Lower leg skin (tissue), 4 donors: ENCODE results near the gene GPC1. TPM values are rescaled to one million over a fixed set of nuclear protein-coding genes. Genes with fewer than 3 reads are reported as not detected.

Experiments
- DNase-seq, 2 donors: peaks; one replicate each; pipeline ENCODE4 v3.0.0-alpha.2; 2019; ENCODE audit warnings: low spot score in 2 of 2
- H3K4me3 ChIP-seq: fragments of 200-600 bp; sonication (generic); 2 replicates; pipeline ENCODE4 v1.5.1; 2017; ENCODE audit warnings: mild to moderate bottlenecking, low read depth; ENCODE audit not compliant: poor library complexity, severe bottlenecking
- POLR2A ChIP-seq, 2 donors: fragments of 450-650 bp; IDR thresholded peaks; one replicate each; pipeline ENCODE4 v1.6.1; 2016 to 2017; ENCODE audit warnings: antibody characterized with exemption in 2 of 2, mild to moderate bottlenecking in 1 of 2, moderate library complexity in 1 of 2
- WGBS, 2 donors: methylation state at CpG; one replicate each; pipeline ENCODE4 v1.1.5; 2018; 5-methylcytosine and 5-hydroxymethylcytosine counted together
- intact Hi-C: fragments of 100-400 bp; cut with DNase I; formaldehyde crosslinking; loops from one replicate; pipeline ENCODE4 v1.15.0; 2023; ENCODE audit warnings: low total_unique reads
- total RNA-seq, 4 donors: library from RNA; depleted of rRNA; stranded (reverse); fragments of >200 nt; gene quantifications; one replicate each; pipeline ENCODE4 v1.1.0, GENCODE V29; 2016
- TF ChIP-seq, protein P1 (sequence below), 3 donors: fragments of 450-650 bp; IDR thresholded peaks; one replicate each; pipeline ENCODE4 v1.5.1; 2016; ENCODE audit warnings: antibody characterized with exemption in 3 of 3, mild to moderate bottlenecking in 3 of 3, moderate library complexity in 2 of 3

The GPC1 gene
- total RNA-seq, 4 donors from 2014 or later = 87.6 to 145 (median 114) TPM

GRCh38 chr2:240448387-240449274 is 13.2 kb downstream of the GPC1 start:
- no peak overlapping the region for H3K4me3 ChIP-seq
- 67 to 89% methylated on average over 7 to 16 of the region's 23 CpGs for WGBS, 2 donors
- DNase-seq = no peak
- intact Hi-C loops = no loop called here
- TF ChIP-seq POLR2A (IDR thresholded peaks at IDR 0.05) = no peak
- TF ChIP-seq, protein P1, sequence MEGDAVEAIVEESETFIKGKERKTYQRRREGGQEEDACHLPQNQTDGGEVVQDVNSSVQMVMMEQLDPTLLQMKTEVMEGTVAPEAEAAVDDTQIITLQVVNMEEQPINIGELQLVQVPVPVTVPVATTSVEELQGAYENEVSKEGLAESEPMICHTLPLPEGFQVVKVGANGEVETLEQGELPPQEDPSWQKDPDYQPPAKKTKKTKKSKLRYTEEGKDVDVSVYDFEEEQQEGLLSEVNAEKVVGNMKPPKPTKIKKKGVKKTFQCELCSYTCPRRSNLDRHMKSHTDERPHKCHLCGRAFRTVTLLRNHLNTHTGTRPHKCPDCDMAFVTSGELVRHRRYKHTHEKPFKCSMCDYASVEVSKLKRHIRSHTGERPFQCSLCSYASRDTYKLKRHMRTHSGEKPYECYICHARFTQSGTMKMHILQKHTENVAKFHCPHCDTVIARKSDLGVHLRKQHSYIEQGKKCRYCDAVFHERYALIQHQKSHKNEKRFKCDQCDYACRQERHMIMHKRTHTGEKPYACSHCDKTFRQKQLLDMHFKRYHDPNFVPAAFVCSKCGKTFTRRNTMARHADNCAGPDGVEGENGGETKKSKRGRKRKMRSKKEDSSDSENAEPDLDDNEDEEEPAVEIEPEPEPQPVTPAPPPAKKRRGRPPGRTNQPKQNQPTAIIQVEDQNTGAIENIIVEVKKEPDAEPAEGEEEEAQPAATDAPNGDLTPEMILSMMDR (IDR thresholded peaks at IDR 0.05) = no peak

DNA sequence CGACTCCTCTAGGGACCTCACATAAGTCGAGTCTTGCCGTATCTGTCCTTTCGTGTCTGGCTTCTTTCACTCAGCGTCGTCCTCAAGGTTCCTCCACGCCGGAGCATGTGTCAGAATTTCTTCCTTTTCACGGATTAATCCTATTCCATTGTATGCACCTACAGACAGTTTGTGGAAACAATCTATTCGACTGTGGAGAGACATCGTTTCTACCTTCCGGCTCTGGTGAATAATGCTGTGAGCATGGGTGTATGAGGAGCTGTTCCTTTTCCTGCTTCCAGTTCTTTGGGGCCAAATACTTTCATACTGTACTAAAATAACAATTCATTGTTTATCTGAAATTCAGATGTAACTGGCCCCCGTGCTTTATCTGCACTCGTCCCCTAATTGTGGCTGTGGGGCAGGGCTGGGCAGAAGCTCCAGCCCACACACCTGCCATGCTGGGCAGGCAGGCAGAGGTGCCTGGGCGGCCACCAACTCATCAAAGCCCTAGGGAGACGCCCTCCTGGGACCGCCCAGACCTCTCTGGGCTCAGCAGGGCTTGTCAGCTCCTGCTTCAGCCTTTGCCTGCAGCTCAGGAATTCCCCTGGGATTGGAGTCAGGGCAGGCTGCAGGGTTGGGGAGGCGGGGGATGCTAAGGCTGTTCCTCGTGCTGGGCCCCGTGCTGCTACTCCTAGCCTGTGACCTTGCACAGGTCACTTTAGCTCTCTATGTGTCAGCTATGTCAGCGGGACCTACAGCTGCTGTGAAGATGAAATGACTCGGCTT is 14.5 kb downstream of the GPC1 start:
- WGBS, 2 donors = 51 to 56% methylated on average over 22 of the region's 22 CpGs
- no peak overlapping the region for H3K4me3 ChIP-seq
- no peak for TF ChIP-seq POLR2A (IDR thresholded peaks at IDR 0.05)
- TF ChIP-seq, protein P1 (IDR thresholded peaks at IDR 0.05) = no peak
- no peak for DNase-seq
- intact Hi-C loops = no loop called here

DNA sequence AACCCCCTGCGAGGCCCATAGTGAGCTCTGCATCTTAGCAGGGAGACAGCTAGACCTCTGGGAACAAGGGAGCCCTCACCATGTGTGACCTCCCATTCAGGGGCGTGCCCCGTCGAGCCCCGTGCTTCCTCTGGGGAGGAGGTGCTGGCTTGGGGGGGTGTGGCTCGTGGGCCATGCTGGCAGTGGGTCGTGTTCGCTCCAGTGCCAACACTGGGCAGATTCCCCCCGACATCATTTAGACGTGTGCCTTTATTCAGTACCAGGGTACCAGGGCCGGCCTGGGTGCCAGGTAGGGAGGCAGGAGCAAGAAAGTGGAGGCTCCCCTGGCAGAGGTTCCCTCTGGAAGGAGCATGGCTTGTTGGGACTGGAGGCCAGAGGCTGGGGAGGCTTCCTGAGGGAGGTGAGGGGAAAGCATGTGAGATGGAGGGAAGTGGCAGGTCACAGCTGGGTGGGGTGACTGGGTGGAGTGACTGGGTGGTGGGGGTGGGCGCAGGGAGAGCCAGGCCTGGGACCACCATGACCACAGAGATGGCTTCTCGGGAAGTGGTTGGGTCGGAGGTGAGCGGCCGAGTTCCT is 15.2 kb downstream of the GPC1 start:
- no peak overlapping the region for H3K4me3 ChIP-seq
- no peak for TF ChIP-seq POLR2A (IDR thresholded peaks at IDR 0.05)
- TF ChIP-seq, protein P1 (IDR thresholded peaks at IDR 0.05) = no peak
- no peak for DNase-seq
- intact Hi-C loops = no loop called here
- WGBS, 2 donors = 38 to 44% methylated on average over 14 to 15 of the region's 16 CpGs

GRCh38 chr2:240451108-240451611 is 15.7 kb downstream of the GPC1 start:
- H3K4me3 ChIP-seq = no peak overlapping the region
- intact Hi-C loops = no loop called here
- 51 to 60% methylated on average over 12 to 13 of the region's 13 CpGs for WGBS, 2 donors
- DNase-seq = no peak
- no peak for TF ChIP-seq POLR2A (IDR thresholded peaks at IDR 0.05)
- TF ChIP-seq, protein P1 (IDR thresholded peaks at IDR 0.05) = no peak

DNA sequence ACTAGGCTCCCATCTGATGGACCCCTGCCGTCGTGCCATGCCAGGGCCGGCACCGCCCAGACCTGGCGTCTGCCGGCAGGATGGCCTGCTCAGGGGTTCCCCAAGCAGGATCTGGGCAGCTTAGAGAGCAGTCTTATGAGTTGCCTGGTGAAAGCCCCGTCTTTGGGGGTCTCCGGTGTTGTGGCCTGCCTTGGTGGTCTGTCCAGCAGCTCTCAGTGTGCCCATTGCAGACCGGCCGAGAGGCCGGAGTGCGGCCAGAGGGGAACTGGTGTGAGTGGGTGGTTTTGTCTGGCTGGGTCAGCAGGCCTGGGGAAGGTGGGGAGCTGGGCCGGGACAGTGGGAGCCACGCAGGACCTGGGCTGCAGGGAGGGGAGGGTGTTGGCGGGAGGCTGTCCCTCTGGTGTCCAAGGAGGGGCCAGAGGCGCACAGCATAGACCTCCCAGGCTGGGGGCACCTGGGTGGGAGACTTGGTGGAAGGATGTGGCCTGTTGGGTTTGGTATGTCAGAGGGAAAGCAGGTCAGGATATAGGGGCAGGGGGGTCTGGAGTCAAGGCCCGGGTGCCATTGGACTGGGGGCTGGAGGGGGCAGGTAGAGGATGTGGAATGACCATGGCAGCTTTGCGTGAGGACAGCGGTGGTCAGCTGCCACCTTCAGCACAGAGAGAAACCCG is 16.5 kb downstream of the GPC1 start:
- DNase-seq = no peak
- intact Hi-C loops = no loop called here

More for the DNA sequence above, 16.5 kb downstream of the GPC1 start:
- WGBS, 2 donors = 42 to 49% methylated on average over 14 to 16 of the region's 20 CpGs
- TF ChIP-seq, protein P1 (IDR thresholded peaks at IDR 0.05) = no peak
- TF ChIP-seq POLR2A (IDR thresholded peaks at IDR 0.05) = no peak
- no peak overlapping the region for H3K4me3 ChIP-seq
